ENCODE results near the gene CASZ1. TPM values are rescaled to one million over a fixed set of nuclear protein-coding genes. Genes with fewer than 3 reads are reported as not detected.

The CASZ1 gene
- total RNA-seq, 1 experiment from 2014 or later = 3.9 TPM

- Histone ChIP-seq H2BK5ac (ENCODE audit: insufficient read length, low read length) (no peak overlapping the region), H3K4ac (ENCODE audit: low read depth, low read length) (no peak overlapping the region), H3K79me2 (ENCODE audit: insufficient read depth, low read length) (no peaks in the 10 kb centered on the region), H4K20me1 (ENCODE audit: control insufficient read depth, insufficient read depth, insufficient read length) (no peaks in the 10 kb centered on the region), H2BK20ac (ENCODE audit: low read depth, low read length, poor library complexity, severe bottlenecking) (no peak overlapping the region), H2BK15ac (ENCODE audit: low read depth, low read length) (no peak overlapping the region), H2BK12ac (ENCODE audit: insufficient read length, low read depth, low read length) (no peak overlapping the region), H3K9me3 (ENCODE audit: control insufficient read depth, low read depth, low read length) (no peaks in the 10 kb centered on the region), H2AK5ac (ENCODE audit: insufficient read length, low read length) (no peak overlapping the region), H4K5ac (ENCODE audit: insufficient read length, low read depth, low read length) (no peak overlapping the region), H3K18ac (ENCODE audit: insufficient read length, low read depth, low read length) (no peak overlapping the region), H3K23me2 (ENCODE audit: insufficient read length, low read depth, low read length, poor library complexity, severe bottlenecking) (no peaks in the 10 kb centered on the region), H3K14ac (ENCODE audit: insufficient read depth, low read length) (no peak overlapping the region), H3K4me2 (ENCODE audit: insufficient read depth, insufficient read length, low read length) (no peak overlapping the region), H3K27me3 (ENCODE audit: insufficient read depth, low read length) (no peaks in the 10 kb centered on the region; the same call in 1 of the 2 replicates), H4K91ac (ENCODE audit: insufficient read length, low read depth, low read length) (no peak overlapping the region), H3K4me1 (ENCODE audit: insufficient read depth, low read length) (no peaks in the 10 kb centered on the region), H3K23ac (ENCODE audit: insufficient read length, low read depth, low read length) (no peak overlapping the region), H2AFZ (ENCODE audit: low read length) (no peak overlapping the region), H3T11ph (ENCODE audit: low read length) (no peak overlapping the region), H2BK120ac (ENCODE audit: low read depth, low read length, poor library complexity, severe bottlenecking) (no peak overlapping the region), H3K27ac (ENCODE audit: insufficient read length, low read depth, low read length) (no peak overlapping the region), H3K79me1 (ENCODE audit: insufficient read depth, low read depth, low read length, poor library complexity, severe bottlenecking) (no peaks in the 10 kb centered on the region), H3K9ac (ENCODE audit: extremely low read depth, insufficient read length, low read length) (no peak overlapping the region), H3K56ac (ENCODE audit: insufficient read length, low read depth, low read length) (no peak overlapping the region), H4K8ac (replicated peaks; ENCODE audit: insufficient read length, low read depth, low read length) (no peak overlapping the region)
- no CpG with 5 or more reads among the region's 16 CpGs for WGBS (ENCODE audit: extremely low coverage, insufficient read length, low lambda C conversion rate)
- H3K27me3 Mint-ChIP-seq (ENCODE audit: low read depth) = peaks cover 23% of the 10 kb centered on the region
- peaks cover 0 to 2% (median 0%) of the 10 kb centered on the region in 3 experiments; a peak in 3 of 7 replicates for H3K36me3 Mint-ChIP-seq (ENCODE audit: insufficient read depth in 1 of 3, low read depth in 3 of 3)
- no peak for TF ChIP-seq CTCF (conservative IDR thresholded peaks at IDR 0.05)
- DNase-seq = no peak
- H3K4me1 Mint-ChIP-seq = peaks cover 17 to 52% of the 10 kb centered on the region in 2 experiments
- H3K9me3 Mint-ChIP-seq = no peaks in the 10 kb centered on the region
- no peak overlapping the region for H3K4me3 Mint-ChIP-seq
- peak overlapping the region in 1 of 3 experiments; percentile 44; a peak in 1 of 7 replicates for H3K27ac Mint-ChIP-seq
Observed at GRCh38 chr1:10706376-10706913, 90.0 kb downstream of the CASZ1 start.

Data from H9 (cell line).